OCI-LY7 (cell line): ENCODE data around the gene SYNGR2.
"Not testable (repeated sequence)": the region's sequence is repeated elsewhere in the genome, so short reads cannot be mapped to it uniquely, and the experiment has no call there.

Experiments used
- EZH2phosphoT487 ChIP-seq: fragments of 200-600 bp; sonication (generic); IDR thresholded peaks from 2 replicates; pipeline ENCODE4 v1.6.1; 2018; ENCODE audit warnings: low read depth, borderline replicate concordance, mild to moderate bottlenecking, mixed run types, antibody characterized with exemption, low read length, moderate library complexity, mixed read lengths
- TF ChIP-seq, protein P1 (sequence below): fragments of 200-600 bp; sonication (generic); conservative IDR thresholded peaks from 2 replicates; pipeline ENCODE4 v1.5.1; 2014; ENCODE audit warnings: mild to moderate bottlenecking, antibody characterized with exemption, low read length, moderate library complexity, mixed read lengths

DNA sequence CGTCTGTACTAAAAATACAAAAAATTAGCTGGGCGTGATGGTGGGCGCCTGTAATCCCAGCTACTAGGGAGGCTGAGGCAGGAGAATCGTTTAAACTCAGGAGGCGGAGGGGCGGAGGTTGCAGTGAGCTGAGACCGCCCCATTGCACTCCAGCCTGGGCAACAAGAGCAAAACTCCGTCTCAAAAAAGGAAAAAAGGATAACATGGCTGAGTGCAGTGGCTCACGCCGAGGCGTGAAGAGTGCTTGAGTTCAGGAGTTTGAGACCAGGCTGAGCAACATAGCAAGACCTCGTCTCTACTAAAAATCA, 28.6 kb upstream of the SYNGR2 start:
- TF ChIP-seq, protein P1, sequence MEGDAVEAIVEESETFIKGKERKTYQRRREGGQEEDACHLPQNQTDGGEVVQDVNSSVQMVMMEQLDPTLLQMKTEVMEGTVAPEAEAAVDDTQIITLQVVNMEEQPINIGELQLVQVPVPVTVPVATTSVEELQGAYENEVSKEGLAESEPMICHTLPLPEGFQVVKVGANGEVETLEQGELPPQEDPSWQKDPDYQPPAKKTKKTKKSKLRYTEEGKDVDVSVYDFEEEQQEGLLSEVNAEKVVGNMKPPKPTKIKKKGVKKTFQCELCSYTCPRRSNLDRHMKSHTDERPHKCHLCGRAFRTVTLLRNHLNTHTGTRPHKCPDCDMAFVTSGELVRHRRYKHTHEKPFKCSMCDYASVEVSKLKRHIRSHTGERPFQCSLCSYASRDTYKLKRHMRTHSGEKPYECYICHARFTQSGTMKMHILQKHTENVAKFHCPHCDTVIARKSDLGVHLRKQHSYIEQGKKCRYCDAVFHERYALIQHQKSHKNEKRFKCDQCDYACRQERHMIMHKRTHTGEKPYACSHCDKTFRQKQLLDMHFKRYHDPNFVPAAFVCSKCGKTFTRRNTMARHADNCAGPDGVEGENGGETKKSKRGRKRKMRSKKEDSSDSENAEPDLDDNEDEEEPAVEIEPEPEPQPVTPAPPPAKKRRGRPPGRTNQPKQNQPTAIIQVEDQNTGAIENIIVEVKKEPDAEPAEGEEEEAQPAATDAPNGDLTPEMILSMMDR, result not testable (repeated sequence)
- not testable (repeated sequence) for TF ChIP-seq EZH2phosphoT487
